Breast epithelium (tissue), 3 donors: ENCODE data around the gene FAM78B.

Experiments
- CTCF ChIP-seq, 3 donors: fragments of 450-650 bp; IDR thresholded peaks; one replicate each; pipeline ENCODE4 v1.5.1; 2016 to 2017; ENCODE audit warnings: antibody characterized with exemption in 3 of 3, mild to moderate bottlenecking in 3 of 3, moderate library complexity in 3 of 3
- POLR2A ChIP-seq: fragments of 450-650 bp; IDR thresholded peaks from one replicate; pipeline ENCODE4 v1.6.1; 2016; ENCODE audit warnings: antibody characterized with exemption, mild to moderate bottlenecking, moderate library complexity

- TF ChIP-seq CTCF (IDR thresholded peaks at IDR 0.05) = no peak
- no peak for TF ChIP-seq POLR2A
Measured at GRCh38 chr1:166086113-166086883, 80.5 kb downstream of the FAM78B start.
